Calu3 (cell line): ENCODE measurements around the gene SYT7. TPM values are rescaled to one million over a fixed set of nuclear protein-coding genes. Genes with fewer than 3 reads are reported as not detected.

Source experiments
- BruUV-seq: library from RNA; stranded (reverse); fragments of 400-500 nt; replicated peaks from 2 replicates; lab custom pipeline; 2021; lab: Mats Ljungman, UMichigan
- CTCF ChIA-PET: fragments of 300-600 bp; sonication (Branson Sonifier 250); formaldehyde crosslinking; loops from one replicate; lab custom pipeline; 2022; ENCODE audit warnings: antibody characterized with exemption; lab: Charles Lee
- DNase-seq: peaks from one replicate; pipeline ENCODE4 v3.0.0; 2022
- H3K27ac Mint-ChIP-seq: one replicate; pipeline ENCODE4 v1.8.0; 2022; ENCODE audit warnings: mixed read lengths; ENCODE audit not compliant: unreplicated experiment
- H3K27me3 Mint-ChIP-seq: one replicate; pipeline ENCODE4 v1.8.0; 2022; ENCODE audit warnings: mixed read lengths; ENCODE audit not compliant: unreplicated experiment
- H3K36me3 Mint-ChIP-seq: one replicate; pipeline ENCODE4 v1.8.0; 2022; ENCODE audit warnings: mild to moderate bottlenecking, moderate library complexity, mixed read lengths; ENCODE audit not compliant: insufficient read depth, unreplicated experiment
- H3K4me1 Mint-ChIP-seq: one replicate; pipeline ENCODE4 v1.8.0; 2022; ENCODE audit warnings: mild to moderate bottlenecking, low read depth, mixed read lengths; ENCODE audit not compliant: unreplicated experiment
- H3K4me3 Mint-ChIP-seq: one replicate; pipeline ENCODE4 v1.8.0; 2022; ENCODE audit warnings: mild to moderate bottlenecking, low read depth, moderate library complexity, mixed read lengths; ENCODE audit not compliant: unreplicated experiment
- H3K9me3 Mint-ChIP-seq: one replicate; pipeline ENCODE4 v1.8.0; 2022; ENCODE audit warnings: low read depth, mixed read lengths; ENCODE audit not compliant: unreplicated experiment
- CTCF ChIP-seq: fragments of 200-600 bp; IDR thresholded peaks from one replicate; pipeline ENCODE4 v1.8.0; 2022; ENCODE audit warnings: antibody characterized with exemption; ENCODE audit not compliant: unreplicated experiment
- intact Hi-C: fragments of 100-400 bp; cut with micrococcal nuclease; formaldehyde crosslinking; loops from one replicate; pipeline ENCODE4 v1.10.0; 2022; ENCODE audit not compliant: unreplicated experiment
- total RNA-seq: library from RNA; stranded (reverse); gene quantifications from 2 replicates; pipeline ENCODE4 v1.2.3, GENCODE V29; 2022

Gene SYT7
- total RNA-seq, 1 experiment from 2014 or later: 4.4 TPM

- H3K27me3 Mint-ChIP-seq: peaks cover 48% of the 10 kb centered on the region
- no peak for DNase-seq
- no peaks in the 10 kb centered on the region for H3K9me3 Mint-ChIP-seq
- intact Hi-C loops: no loop called here
- peaks cover 26% of the 10 kb centered on the region for H3K36me3 Mint-ChIP-seq
- H3K4me3 Mint-ChIP-seq: no peak overlapping the region
- BruUV-seq: no TSS peak
- CTCF ChIA-PET: no interaction called here
- no peak for TF ChIP-seq CTCF
- H3K4me1 Mint-ChIP-seq: peaks cover 31% of the 10 kb centered on the region
- no peak overlapping the region for H3K27ac Mint-ChIP-seq
Observed at GRCh38 chr11:61585115-61585514, 4.2 kb upstream of the SYT7 start.

GRCh38 chr11:61581931-61582330 lies 1.1 kb upstream of the SYT7 start:
- TF ChIP-seq CTCF: no peak
- DNase-seq: no peak
- H3K27me3 Mint-ChIP-seq: peaks cover 55% of the 10 kb centered on the region
- no peaks in the 10 kb centered on the region for H3K9me3 Mint-ChIP-seq
- CTCF ChIA-PET: interaction anchor here (0.8 to 1.1 kb wide), 2 partner anchors 15 to 21 kb away, joined by 3 read pairs; no protein-coding TSS in a partner anchor
- peaks cover 12% of the 10 kb centered on the region for H3K4me1 Mint-ChIP-seq
- no TSS peak for BruUV-seq
- peak overlapping the region; percentile 70 for H3K4me3 Mint-ChIP-seq
- intact Hi-C loops: loop anchor here (2.0 kb wide), 1 partner anchor 47 kb away; no protein-coding TSS in a partner anchor
- peak overlapping the region; percentile 50 for H3K27ac Mint-ChIP-seq
- H3K36me3 Mint-ChIP-seq: peaks cover 22% of the 10 kb centered on the region

GRCh38 chr11:61580271-61580888 lies 496 bp downstream of the SYT7 start:
- no peak overlapping the region for H3K27ac Mint-ChIP-seq
- H3K36me3 Mint-ChIP-seq: peaks cover 26% of the 10 kb centered on the region
- no TSS peak for BruUV-seq
- peak; percentile 49 for DNase-seq
- no peak for TF ChIP-seq CTCF
- CTCF ChIA-PET: no interaction called here
- peak overlapping the region; percentile 70 for H3K4me3 Mint-ChIP-seq
- H3K9me3 Mint-ChIP-seq: no peaks in the 10 kb centered on the region
- intact Hi-C loops: no loop called here
- H3K27me3 Mint-ChIP-seq: peaks cover 58% of the 10 kb centered on the region
- peaks cover 12% of the 10 kb centered on the region for H3K4me1 Mint-ChIP-seq

GRCh38 chr11:61579676-61580270 lies 1.1 kb downstream of the SYT7 start:
- H3K9me3 Mint-ChIP-seq: no peaks in the 10 kb centered on the region
- peak overlapping the region; percentile 64 for H3K4me3 Mint-ChIP-seq
- BruUV-seq: no TSS peak
- CTCF ChIA-PET: no interaction called here
- peaks cover 12% of the 10 kb centered on the region for H3K4me1 Mint-ChIP-seq
- no peak for DNase-seq
- H3K27ac Mint-ChIP-seq: peak overlapping the region; percentile 20
- H3K27me3 Mint-ChIP-seq: peaks cover 64% of the 10 kb centered on the region
- H3K36me3 Mint-ChIP-seq: peaks cover 26% of the 10 kb centered on the region
- intact Hi-C loops: no loop called here
- TF ChIP-seq CTCF: no peak
